HEK293 (cell line): ENCODE data around the gene TTLL9.

Experiments used
- CTCF ChIA-PET: fragments of 350-600 bp; formaldehyde crosslinking; extraction: SDS; loops from one replicate; lab custom pipeline; 2021; ENCODE audit warnings: antibody characterized with exemption; lab: Yijun Ruan, JAX
- POLR2A ChIA-PET: fragments of 300-600 bp; formaldehyde crosslinking; extraction: SDS; loops from one replicate; lab custom pipeline; 2020; ENCODE audit warnings: antibody characterized with exemption, inconsistent platforms; lab: Yijun Ruan, JAX
- H3K27ac ChIP-seq: fragments of 200-500 bp; sonication (Bioruptor generic); 2 replicates; pipeline ENCODE4 v1.5.1; 2014; ENCODE audit warnings: low read depth, low read length, control low read depth, inconsistent platforms; ENCODE audit errors: extremely low read depth
- H3K36me3 ChIP-seq, 2 experiments: fragments of 200-500 bp in 1 of 2; sonication (Bioruptor generic) in 1 of 2; 1 replicate in 1 of 2; 2 replicates in 1 of 2; pipeline ENCODE4 v1.5.1; 2014 to 2017; ENCODE audit warnings: inconsistent platforms in 2 of 2, low read length in 2 of 2; ENCODE audit not compliant: control insufficient read depth in 2 of 2, insufficient read depth in 1 of 2
- H3K4me1 ChIP-seq: fragments of 200-500 bp; sonication (Bioruptor generic); 2 replicates; pipeline ENCODE4 v1.5.1; 2014; ENCODE audit warnings: mild to moderate bottlenecking, low read length, inconsistent platforms; ENCODE audit not compliant: control insufficient read depth, insufficient read depth
- H3K4me3 ChIP-seq: 2 replicates; pipeline ENCODE4 v1.5.1; 2011; ENCODE audit warnings: low read depth, mild to moderate bottlenecking, control low read depth, low read length, moderate library complexity
- H3K9me3 ChIP-seq: fragments of 200-500 bp; sonication (Bioruptor generic); 2 replicates; pipeline ENCODE4 v1.5.1; 2014; ENCODE audit warnings: low read depth, low read length, inconsistent platforms; ENCODE audit not compliant: control insufficient read depth, insufficient read depth
- BCL11A ChIP-seq: fragments of 450-650 bp; formaldehyde crosslinking; IDR thresholded peaks from 2 replicates; pipeline ENCODE4 v1.5.1; 2016; ENCODE audit warnings: low read depth, missing biosample characterization, missing genetic modification characterization
- HIC1 ChIP-seq: fragments of 450-650 bp; formaldehyde crosslinking; IDR thresholded peaks from 2 replicates; pipeline ENCODE4 v1.5.1; 2016; ENCODE audit warnings: missing biosample characterization, missing genetic modification characterization
- HOXD13 ChIP-seq: sonication (generic); formaldehyde crosslinking; IDR thresholded peaks from 2 replicates; pipeline ENCODE4 v1.8.0; 2022; ENCODE audit warnings: missing genetic modification reagents, borderline replicate concordance
- SALL2 ChIP-seq: fragments of 450-650 bp; formaldehyde crosslinking; IDR thresholded peaks from 2 replicates; pipeline ENCODE4 v1.5.0; 2017; ENCODE audit warnings: missing biosample characterization, mild to moderate bottlenecking, missing genetic modification characterization, borderline replicate concordance
- TRIM28 ChIP-seq: IDR thresholded peaks from 2 replicates; pipeline ENCODE4 v1.6.1; 2011; ENCODE audit warnings: low read length, control low read depth, borderline replicate concordance
- ZBTB26 ChIP-seq: fragments of 450-650 bp; formaldehyde crosslinking; optimal IDR thresholded peaks from 2 replicates; pipeline ENCODE3; 2016; ENCODE audit warnings: missing biosample characterization, mild to moderate bottlenecking, missing genetic modification characterization
- ZBTB49 ChIP-seq: fragments of 450-650 bp; formaldehyde crosslinking; IDR thresholded peaks from 2 replicates; pipeline ENCODE4 v1.5.1; 2016; ENCODE audit warnings: missing biosample characterization, missing genetic modification characterization, low read depth
- ZBTB6 ChIP-seq: fragments of 450-650 bp; formaldehyde crosslinking; IDR thresholded peaks from 2 replicates; pipeline ENCODE4 v1.5.1; 2017; ENCODE audit warnings: missing biosample characterization, missing genetic modification characterization
- ZFP37 ChIP-seq: fragments of 450-650 bp; formaldehyde crosslinking; IDR thresholded peaks from 2 replicates; pipeline ENCODE4 v1.5.1; 2016; ENCODE audit warnings: missing biosample characterization, missing genetic modification characterization
- ZIC2 ChIP-seq: fragments of 450-650 bp; formaldehyde crosslinking; IDR thresholded peaks from 2 replicates; pipeline ENCODE4 v1.5.1; 2016; ENCODE audit warnings: missing biosample characterization, missing genetic modification characterization
- ZNF112 ChIP-seq: fragments of 450-650 bp; formaldehyde crosslinking; IDR thresholded peaks from 2 replicates; pipeline ENCODE4 v1.5.0; 2017; ENCODE audit warnings: missing biosample characterization, missing genetic modification characterization
- ZNF175 ChIP-seq: fragments of 450-650 bp; formaldehyde crosslinking; IDR thresholded peaks from 2 replicates; pipeline ENCODE4 v1.5.1; 2016; ENCODE audit warnings: missing biosample characterization, missing genetic modification characterization
- ZNF292 ChIP-seq: fragments of 450-650 bp; formaldehyde crosslinking; IDR thresholded peaks from 2 replicates; pipeline ENCODE4 v1.5.1; 2016; ENCODE audit warnings: low read depth, missing biosample characterization, missing genetic modification characterization, borderline replicate concordance
- ZNF398 ChIP-seq: fragments of 450-650 bp; formaldehyde crosslinking; IDR thresholded peaks from 2 replicates; pipeline ENCODE4 v1.5.1; 2017; ENCODE audit warnings: missing biosample characterization, missing genetic modification characterization
- ZNF600 ChIP-seq: fragments of 450-650 bp; formaldehyde crosslinking; IDR thresholded peaks from 2 replicates; pipeline ENCODE4 v1.5.1; 2016; ENCODE audit warnings: missing biosample characterization, missing genetic modification characterization
- ZNF629 ChIP-seq: fragments of 450-650 bp; formaldehyde crosslinking; IDR thresholded peaks from 2 replicates; pipeline ENCODE4 v1.5.1; 2017; ENCODE audit warnings: missing biosample characterization, missing genetic modification characterization
- ZNF654 ChIP-seq: fragments of 450-650 bp; formaldehyde crosslinking; IDR thresholded peaks from 2 replicates; pipeline ENCODE4 v1.5.1; 2016; ENCODE audit warnings: low read depth, missing biosample characterization, missing genetic modification characterization
- ZNF692 ChIP-seq: fragments of 450-650 bp; formaldehyde crosslinking; IDR thresholded peaks from 2 replicates; pipeline ENCODE4 v1.5.1; 2016; ENCODE audit warnings: missing biosample characterization, missing genetic modification characterization
- ZNF701 ChIP-seq: fragments of 450-650 bp; formaldehyde crosslinking; IDR thresholded peaks from 2 replicates; pipeline ENCODE4 v1.5.1; 2016; ENCODE audit warnings: missing biosample characterization, missing genetic modification characterization

TTLL9 gene

GRCh38 chr20:31849306-31849930, 21.0 kb upstream of the TTLL9 start:
- H3K4me1 ChIP-seq = no peaks in the 10 kb centered on the region
- no peak overlapping the region for H3K27ac ChIP-seq
- ChIA-PET POLR2A (no interaction called here), CTCF (interaction anchor here (0.7 to 4.9 kb wide), 6 partner anchors 14 to 241 kb away, joined by 3 to 87 read pairs (median 3); no protein-coding TSS in a partner anchor)
- no peaks in the 10 kb centered on the region for H3K9me3 ChIP-seq
- TF ChIP-seq HIC1 (tag by site-specific recombination) (0 out of 2 replicates have a peak, but pooled peaks have one; percentile 2), ZNF175 (tag by site-specific recombination) (no peak), SALL2 (tag by site-specific recombination) (no peak), HOXD13 (no peak), TRIM28 (no peak), ZNF629 (tag by site-specific recombination) (no peak)
- no peaks in the 10 kb centered on the region for H3K36me3 ChIP-seq
- H3K4me3 ChIP-seq = no peak overlapping the region

GRCh38 chr20:31851240-31851955, 19.0 kb upstream of the TTLL9 start:
- TF ChIP-seq ZNF692 = no peak
- TF ChIP-seq ZNF292 (tag by site-specific recombination) = no peak
- TF ChIP-seq ZBTB26 (tag by site-specific recombination) = no peak
- TF ChIP-seq ZFP37 (tag by site-specific recombination) = no peak
- TF ChIP-seq BCL11A = no peak
- peak; percentile 23; the same call in 1 of the 2 replicates for TF ChIP-seq ZBTB6 (tag by site-specific recombination)
- TF ChIP-seq ZNF112 (tag by site-specific recombination) = no peak
- TF ChIP-seq ZBTB49 (tag by site-specific recombination) = no peak
- TF ChIP-seq ZIC2 (tag by site-specific recombination) = peak; percentile 22; the same call in 1 of the 2 replicates
- TF ChIP-seq ZNF654 (tag by site-specific recombination) = no peak
- peak; percentile 93 for TF ChIP-seq ZNF600 (tag by site-specific recombination)
- TF ChIP-seq ZNF398 (tag by site-specific recombination) = no peak
- TF ChIP-seq ZNF701 (tag by site-specific recombination) = no peak
- Histone ChIP-seq H3K4me3 (no peak overlapping the region), H3K36me3 (no peaks in the 10 kb centered on the region), H3K9me3 (no peaks in the 10 kb centered on the region), H3K4me1 (no peaks in the 10 kb centered on the region), H3K27ac (no peak overlapping the region)
- POLR2A ChIA-PET = no interaction called here
- CTCF ChIA-PET = interaction anchor here (0.7 to 6.9 kb wide), 19 partner anchors 9 to 241 kb away, joined by 3 to 128 read pairs (median 6); partner anchors contain the start of gene PDRG1
